GM19467 (cell line): ENCODE measurements around the gene CCDC183.
"Not testable (repeated sequence)": the region's sequence is repeated elsewhere in the genome, so short reads cannot be mapped to it uniquely, and the experiment has no call there.

Experiments used
- ATAC-seq: cut with Tn5 transposase; IDR thresholded peaks from one replicate; pipeline ENCODE4 v1.9.1; 2021; ENCODE audit warnings: mild to moderate bottlenecking, moderate library complexity; ENCODE audit not compliant: unreplicated experiment

The CCDC183 gene

GRCh38 chr9:136837146-136837855 lies 41.2 kb downstream of the CCDC183 start:
- ATAC-seq = no peak

- not testable (repeated sequence) for ATAC-seq
Observed at GRCh38 chr9:136837856-136838277, 41.7 kb downstream of the CCDC183 start.

GRCh38 chr9:136838314-136839228 lies 42.4 kb downstream of the CCDC183 start:
- no peak for ATAC-seq

- no peak for ATAC-seq
Observed at GRCh38 chr9:136839229-136840139, 43.3 kb downstream of the CCDC183 start.

GRCh38 chr9:136840140-136840876 lies 44.2 kb downstream of the CCDC183 start:
- no peak for ATAC-seq

GRCh38 chr9:136840877-136841645 lies 44.9 kb downstream of the CCDC183 start:
- no peak for ATAC-seq

GRCh38 chr9:136841646-136842379 lies 45.7 kb downstream of the CCDC183 start:
- ATAC-seq = not testable (repeated sequence)

GRCh38 chr9:136842380-136842948 lies 46.3 kb downstream of the CCDC183 start, which contains the start of gene AJM1:
TSS of gene AJM1 (plus strand) at chr9:136842478. CDS start at chr9:136844415, 1,937 bp downstream.
- ATAC-seq = not testable (repeated sequence)

GRCh38 chr9:136843159-136843800 lies 47.1 kb downstream of the CCDC183 start:
- ATAC-seq = not testable (repeated sequence)

GRCh38 chr9:136843801-136844740 lies 47.9 kb downstream of the CCDC183 start:
- not testable (repeated sequence) for ATAC-seq

GRCh38 chr9:136844761-136845464 lies 48.8 kb downstream of the CCDC183 start:
- no peak for ATAC-seq

- no peak for ATAC-seq
Observed at GRCh38 chr9:136845465-136846260, 49.5 kb downstream of the CCDC183 start.

GRCh38 chr9:136846376-136847087 lies 50.4 kb downstream of the CCDC183 start:
- no peak for ATAC-seq

- ATAC-seq = no peak
Observed at GRCh38 chr9:136847088-136847825, 51.1 kb downstream of the CCDC183 start.
